Hepatocyte (in vitro differentiated cells): ENCODE data around the gene OTOG. TPM values are rescaled to one million over a fixed set of nuclear protein-coding genes. Genes with fewer than 3 reads are reported as not detected.

Experiments
- DNase-seq: peaks from one replicate; pipeline ENCODE4 v3.0.0-alpha.2; 2016; ENCODE audit warnings: low spot score
- H2AFZ ChIP-seq: fragments of 200-600 bp; sonication (generic); 2 replicates; pipeline ENCODE4 v1.6.0; 2016; ENCODE audit warnings: antibody characterized with exemption, mild to moderate bottlenecking
- H3K27ac ChIP-seq: fragments of 200-600 bp; sonication (generic); 2 replicates; pipeline ENCODE4 v1.5.1; 2016; ENCODE audit warnings: mild to moderate bottlenecking
- H3K27me3 ChIP-seq: fragments of 200-600 bp; sonication (generic); 2 replicates; pipeline ENCODE4 v1.6.1; 2016
- H3K36me3 ChIP-seq: fragments of 200-600 bp; sonication (generic); replicated peaks from 2 replicates; pipeline ENCODE4 v1.5.1; 2016; ENCODE audit warnings: low read depth; ENCODE audit not compliant: insufficient read depth
- H3K4me1 ChIP-seq: fragments of 200-600 bp; sonication (generic); 2 replicates; pipeline ENCODE4 v1.5.1; 2016; ENCODE audit warnings: mild to moderate bottlenecking, moderate library complexity; ENCODE audit not compliant: insufficient read depth
- H3K4me2 ChIP-seq: fragments of 200-600 bp; sonication (generic); 2 replicates; pipeline ENCODE4 v1.6.0; 2016
- H3K4me3 ChIP-seq: fragments of 200-600 bp; sonication (generic); 2 replicates; pipeline ENCODE4 v1.5.1; 2016; ENCODE audit warnings: mild to moderate bottlenecking
- H3K79me2 ChIP-seq: fragments of 200-600 bp; sonication (generic); 2 replicates; pipeline ENCODE4 v1.6.0; 2017; ENCODE audit warnings: mild to moderate bottlenecking
- H3K9me2 ChIP-seq: fragments of 200-600 bp; sonication (generic); replicated peaks from 2 replicates; pipeline ENCODE4 v1.6.0; 2017; ENCODE audit warnings: mild to moderate bottlenecking; ENCODE audit not compliant: insufficient read depth
- H3K9me3 ChIP-seq: fragments of 200-600 bp; sonication (generic); 2 replicates; pipeline ENCODE4 v1.5.1; 2016; ENCODE audit warnings: low read depth, mild to moderate bottlenecking
- H4K20me1 ChIP-seq: fragments of 200-600 bp; sonication (generic); 2 replicates; pipeline ENCODE4 v1.6.0; 2016; ENCODE audit warnings: mild to moderate bottlenecking; ENCODE audit not compliant: insufficient read depth, poor library complexity, severe bottlenecking
- CTCF ChIP-seq: fragments of 200-600 bp; sonication (generic); IDR thresholded peaks from 2 replicates; pipeline ENCODE4 v1.5.1; 2016; ENCODE audit warnings: antibody characterized with exemption, mild to moderate bottlenecking; ENCODE audit not compliant: poor library complexity
- EZH2 ChIP-seq: fragments of 200-600 bp; sonication (generic); IDR thresholded peaks from 2 replicates; pipeline ENCODE4 v1.6.1; 2016; ENCODE audit warnings: antibody characterized with exemption, mild to moderate bottlenecking, borderline replicate concordance
- EZH2phosphoT487 ChIP-seq: fragments of 200-600 bp; sonication (generic); IDR thresholded peaks from one replicate; pipeline ENCODE4 v1.6.1; 2018; ENCODE audit warnings: antibody characterized with exemption, mild to moderate bottlenecking, low read depth, moderate library complexity; ENCODE audit not compliant: unreplicated experiment, severe bottlenecking
- whole genome bisulfite sequencing: methylation state at CpG from one replicate; pipeline ENCODE4 v1.1.6; 2016; ENCODE audit warnings: low lambda C conversion rate; ENCODE audit errors: missing lambda C conversion rate; 5-methylcytosine and 5-hydroxymethylcytosine counted together
- polyA plus RNA-seq: library from polyadenylated mRNA; unstranded; fragments of >200 nt; fragmentation: Nextera tagmentation; extraction: Ambion mirVana; gene quantifications from 2 replicates; pipeline ENCODE4 v1.2.1, GENCODE V29; 2016
- total RNA-seq: library from RNA; depleted of rRNA; stranded (reverse); fragments of >200 nt; gene quantifications from 2 replicates; pipeline ENCODE4 v1.2.3, GENCODE V29; 2014

OTOG gene
- total and polyA plus RNA-seq, 2 experiments from 2014 or later: 0.27 to 2.0 TPM

GRCh38 chr11:17506314-17506713, 40.7 kb upstream of the OTOG start:
- Histone ChIP-seq H3K4me1 (no peaks in the 10 kb centered on the region), H3K9me3 (no peaks in the 10 kb centered on the region), H3K79me2 (no peaks in the 10 kb centered on the region), H4K20me1 (no peaks in the 10 kb centered on the region), H2AFZ (no peak overlapping the region), H3K4me2 (no peak overlapping the region), H3K27ac (no peak overlapping the region), H3K27me3 (no peaks in the 10 kb centered on the region), H3K4me3 (no peak overlapping the region), H3K36me3 (no peaks in the 10 kb centered on the region), H3K9me2 (no peaks in the 10 kb centered on the region)
- TF ChIP-seq EZH2 (no peak), EZH2phosphoT487 (no peak), CTCF (no peak)
- WGBS: 88% methylated on average over 6 of the region's 6 CpGs
- DNase-seq: no peak

DNA sequence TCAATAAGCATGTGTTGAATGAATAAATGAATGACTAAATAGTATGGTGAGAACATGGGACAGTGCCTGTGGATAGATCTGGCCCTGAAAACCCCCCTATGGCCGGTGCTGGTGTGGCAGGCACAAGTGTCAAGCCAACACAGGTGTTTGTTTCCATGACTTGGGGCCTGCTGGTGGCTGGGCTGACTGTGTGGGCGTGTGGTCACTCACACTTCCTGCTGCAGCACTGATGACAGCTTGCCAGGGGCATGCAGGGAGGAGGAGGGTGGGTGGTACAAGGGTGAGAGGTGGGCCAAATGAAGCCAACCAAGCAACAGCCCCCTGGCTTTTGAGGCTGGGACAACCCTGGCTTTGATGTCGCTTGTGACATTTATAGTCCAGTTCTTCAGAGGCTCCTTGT, 40.1 kb upstream of the OTOG start:
- no peak overlapping the region for H3K4me3 ChIP-seq
- TF ChIP-seq EZH2phosphoT487: no peak
- no peak for TF ChIP-seq CTCF
- no peak for TF ChIP-seq EZH2
- H3K27ac ChIP-seq: no peak overlapping the region
- no peak for DNase-seq
- H2AFZ ChIP-seq: no peak overlapping the region
- H3K27me3 ChIP-seq: no peaks in the 10 kb centered on the region
- no peak overlapping the region for H3K4me2 ChIP-seq
- no peaks in the 10 kb centered on the region for H4K20me1 ChIP-seq
- no peaks in the 10 kb centered on the region for H3K9me2 ChIP-seq
- no peaks in the 10 kb centered on the region for H3K36me3 ChIP-seq
- no peaks in the 10 kb centered on the region for H3K9me3 ChIP-seq
- H3K79me2 ChIP-seq: no peaks in the 10 kb centered on the region
- WGBS: 70% methylated on average over 3 of the region's 3 CpGs
- H3K4me1 ChIP-seq: no peaks in the 10 kb centered on the region

DNA sequence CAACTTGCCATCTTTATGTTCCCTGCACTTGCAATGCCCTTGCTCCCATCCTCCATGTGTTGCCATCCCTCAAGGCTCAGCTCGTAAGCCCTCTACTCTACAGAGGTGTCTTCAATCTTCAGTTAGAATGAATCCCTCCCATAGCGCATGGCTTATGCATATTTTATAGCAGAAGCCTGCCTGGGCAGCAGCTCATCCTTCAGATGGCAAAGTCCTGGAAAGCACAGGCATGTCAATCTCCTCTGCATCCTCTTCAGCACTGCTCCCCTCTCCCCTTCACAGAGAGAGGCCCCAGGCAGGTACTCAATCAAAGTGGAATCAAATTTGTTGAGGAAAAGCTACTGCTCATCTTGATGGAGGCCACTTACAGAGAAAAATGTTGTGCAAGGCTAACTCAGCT, 39.3 kb upstream of the OTOG start:
- Histone ChIP-seq H3K4me2 (no peak overlapping the region), H2AFZ (no peak overlapping the region), H3K9me3 (no peaks in the 10 kb centered on the region), H3K27me3 (no peaks in the 10 kb centered on the region), H3K79me2 (no peaks in the 10 kb centered on the region), H3K27ac (no peak overlapping the region), H4K20me1 (no peaks in the 10 kb centered on the region), H3K4me3 (no peak overlapping the region), H3K36me3 (no peaks in the 10 kb centered on the region), H3K4me1 (no peaks in the 10 kb centered on the region), H3K9me2 (no peaks in the 10 kb centered on the region)
- no peak for TF ChIP-seq EZH2phosphoT487
- TF ChIP-seq CTCF: no peak
- TF ChIP-seq EZH2: no peak
- DNase-seq: no peak
- 83% methylated on average over 2 of the region's 2 CpGs for WGBS

GRCh38 chr11:17508306-17508705, 38.8 kb upstream of the OTOG start:
- no peaks in the 10 kb centered on the region for H3K27me3 ChIP-seq
- no peaks in the 10 kb centered on the region for H3K4me1 ChIP-seq
- H3K79me2 ChIP-seq: no peaks in the 10 kb centered on the region
- no peaks in the 10 kb centered on the region for H3K36me3 ChIP-seq
- H3K27ac ChIP-seq: no peak overlapping the region
- H3K9me2 ChIP-seq: no peaks in the 10 kb centered on the region
- DNase-seq: no peak
- no peak overlapping the region for H2AFZ ChIP-seq
- no peak overlapping the region for H3K4me2 ChIP-seq
- WGBS: 78% methylated on average over 3 of the region's 3 CpGs
- no peak overlapping the region for H3K4me3 ChIP-seq
- no peaks in the 10 kb centered on the region for H3K9me3 ChIP-seq
- TF ChIP-seq EZH2phosphoT487 (no peak), EZH2 (no peak), CTCF (no peak)
- no peaks in the 10 kb centered on the region for H4K20me1 ChIP-seq
